OCI-M2 (cell line): ENCODE results near the gene COL5A1.
"Not testable (repeated sequence)": the region's sequence is repeated elsewhere in the genome, so short reads cannot be mapped to it uniquely, and the experiment has no call there.

ENCODE experiments used
- DNase-seq: peaks from one replicate; lab custom pipeline; 2025; ENCODE audit not compliant: unreplicated experiment; lab: John Stamatoyannopoulos, UW

The COL5A1 gene

GRCh38 chr9:134655586-134656333 is 14.2 kb downstream of the COL5A1 start:
- DNase-seq: no peak

- no peak for DNase-seq
Measured at GRCh38 chr9:134656334-134657006, 14.9 kb downstream of the COL5A1 start.

- DNase-seq: no peak
Measured at GRCh38 chr9:134657666-134658377, 16.2 kb downstream of the COL5A1 start.

GRCh38 chr9:134658378-134658955 is 16.9 kb downstream of the COL5A1 start:
- no peak for DNase-seq

GRCh38 chr9:134659688-134660131 is 18.1 kb downstream of the COL5A1 start:
- DNase-seq: no peak

- DNase-seq: no peak
Measured at GRCh38 chr9:134660407-134660806, 18.8 kb downstream of the COL5A1 start.

GRCh38 chr9:134661299-134661698 is 19.7 kb downstream of the COL5A1 start:
- DNase-seq: no peak

- no peak for DNase-seq
Measured at GRCh38 chr9:134661791-134662142, 20.2 kb downstream of the COL5A1 start.

- no peak for DNase-seq
Measured at GRCh38 chr9:134662143-134662876, 20.7 kb downstream of the COL5A1 start.

- no peak for DNase-seq
Measured at GRCh38 chr9:134663084-134663483, 21.5 kb downstream of the COL5A1 start.

- DNase-seq: no peak
Measured at GRCh38 chr9:134663753-134664415, 22.3 kb downstream of the COL5A1 start.

- no peak for DNase-seq
Measured at GRCh38 chr9:134664446-134664845, 22.8 kb downstream of the COL5A1 start.

- no peak for DNase-seq
Measured at GRCh38 chr9:134666208-134666607, 24.6 kb downstream of the COL5A1 start.

- no peak for DNase-seq
Measured at GRCh38 chr9:134666831-134667230, 25.2 kb downstream of the COL5A1 start.

- DNase-seq: not testable (repeated sequence)
Measured at GRCh38 chr9:134668977-134669376, 27.4 kb downstream of the COL5A1 start.

- DNase-seq: no peak
Measured at GRCh38 chr9:134669399-134669955, 27.9 kb downstream of the COL5A1 start.

GRCh38 chr9:134670042-134670525 is 28.5 kb downstream of the COL5A1 start:
- no peak for DNase-seq

- no peak for DNase-seq
Measured at GRCh38 chr9:134670851-134671281, 29.3 kb downstream of the COL5A1 start.

- no peak for DNase-seq
Measured at GRCh38 chr9:134671341-134672113, 29.9 kb downstream of the COL5A1 start.
